ENCODE data around the gene IGFBP6.

IGFBP6 gene

GRCh38 chr12:53122961-53123468 lies 25.5 kb downstream of the IGFBP6 start:
- DNase-seq, result peak; percentile 74

DNA sequence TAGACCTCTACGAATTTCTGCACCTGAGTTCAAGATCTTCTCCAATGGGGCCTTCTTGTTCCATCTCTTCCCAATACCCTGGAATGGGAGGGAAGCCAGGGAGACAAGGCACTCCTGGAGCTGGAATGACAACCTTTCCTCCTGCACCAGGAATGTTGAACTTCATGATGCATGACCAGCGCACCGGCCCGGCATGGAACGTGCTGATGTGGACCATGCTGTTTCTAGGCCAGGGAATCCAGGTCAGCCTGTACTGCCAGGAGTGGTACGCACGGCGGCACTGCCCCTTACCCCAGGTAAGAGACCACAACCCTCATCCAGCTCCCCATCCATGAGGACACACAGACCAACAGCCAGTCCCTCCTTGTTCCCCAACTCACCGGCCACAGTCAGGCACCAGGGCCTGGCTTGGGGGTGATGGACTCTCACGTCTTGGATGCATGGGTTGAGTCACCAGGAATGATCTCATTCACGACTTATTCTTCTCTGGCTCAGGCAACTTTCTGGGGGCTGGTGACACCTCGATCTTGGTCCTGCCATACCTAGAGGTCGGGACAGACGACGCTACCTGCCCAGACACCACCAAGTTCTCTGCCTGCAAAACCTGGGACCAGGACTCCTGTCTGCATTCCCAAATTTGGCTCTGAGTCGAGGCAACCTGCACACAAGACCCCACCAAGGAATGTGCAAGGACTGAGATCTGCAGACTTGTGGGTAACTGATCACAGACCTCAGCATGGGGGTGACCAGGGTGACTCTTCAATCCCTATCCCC lies 26.3 kb downstream of the IGFBP6 start:
- DNase-seq, result peak; percentile 75

DNA sequence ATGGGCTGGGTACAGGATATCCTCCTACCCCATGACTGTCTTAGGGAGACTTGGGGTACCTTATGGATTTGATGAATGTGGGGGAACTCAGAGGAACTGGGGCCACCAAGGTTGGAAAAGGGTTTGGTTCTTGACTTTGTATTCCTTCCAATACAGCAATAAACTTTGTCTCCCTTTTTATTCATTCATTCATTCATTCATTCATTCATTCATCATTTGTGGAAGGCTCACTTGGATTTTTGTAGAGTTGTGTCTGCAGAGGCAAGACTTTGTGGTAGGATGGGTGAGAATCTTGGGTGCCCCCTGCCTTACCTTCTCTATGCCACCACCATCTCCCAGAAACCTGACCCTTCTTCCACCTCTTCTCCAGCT lies 26.9 kb downstream of the IGFBP6 start:
- DNase-seq, result no peak

GRCh38 chr12:53127169-53127568 lies 29.7 kb downstream of the IGFBP6 start:
- no peak for DNase-seq

DNA sequence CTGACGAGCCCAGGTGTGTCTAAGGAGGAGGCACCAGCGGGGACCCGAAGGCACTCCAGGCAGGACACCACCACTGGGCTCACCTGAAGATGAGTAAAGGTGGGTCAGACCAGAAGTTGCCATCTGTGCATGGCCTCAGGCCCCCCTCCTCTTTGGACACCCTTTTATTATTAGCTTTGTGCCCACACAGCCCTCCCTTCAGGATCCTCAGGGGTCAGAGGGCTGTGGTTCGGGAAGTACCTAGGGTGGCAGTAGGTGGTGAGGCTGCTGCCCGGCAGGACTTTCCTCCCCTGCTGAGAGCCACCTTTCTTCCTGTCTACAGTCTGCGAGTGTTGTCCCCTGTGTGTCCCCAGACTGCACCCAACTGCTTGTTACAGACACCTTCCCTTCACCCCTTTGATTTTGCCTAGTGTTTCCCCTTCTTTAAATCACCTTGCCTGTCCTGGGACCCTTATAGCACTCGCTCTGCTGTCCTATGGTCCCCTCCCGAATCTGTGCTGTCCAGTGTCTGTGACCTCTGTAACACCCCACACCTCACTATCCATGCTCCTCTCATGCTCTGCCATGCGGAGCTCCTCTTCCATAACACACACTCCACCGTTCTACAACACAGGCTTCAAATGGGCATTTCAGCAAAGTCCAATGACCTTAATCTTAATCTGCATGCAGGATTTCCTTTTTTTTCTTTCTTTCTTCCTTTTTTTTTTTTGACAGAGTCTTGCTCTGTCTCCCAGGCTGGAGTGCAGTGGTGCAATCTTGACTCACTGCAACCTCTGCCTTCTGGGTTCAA lies 31.5 kb downstream of the IGFBP6 start:
- no peak for DNase-seq

GRCh38 chr12:53131844-53132243 lies 34.4 kb downstream of the IGFBP6 start:
- DNase-seq, result no peak

DNA sequence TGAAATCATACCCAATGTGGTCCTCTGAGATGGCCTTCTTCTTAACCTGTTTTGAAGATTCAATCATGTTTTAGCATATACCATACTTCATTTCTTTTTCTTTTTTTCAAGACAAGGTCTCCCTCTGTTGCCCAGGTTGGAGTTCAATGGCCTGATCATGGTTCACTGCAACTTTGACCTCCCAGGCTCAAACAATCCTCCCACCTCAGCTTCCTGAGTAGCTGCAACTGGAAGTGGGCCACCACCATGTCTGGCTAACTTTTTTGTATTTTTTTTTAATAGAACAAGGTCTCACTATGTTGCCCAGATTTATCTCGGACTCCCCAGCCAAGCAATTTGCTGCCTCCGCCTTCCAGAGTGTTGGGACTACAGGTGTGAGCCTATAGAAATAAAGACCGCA lies 36.3 kb downstream of the IGFBP6 start:
- no peak for DNase-seq

DNA sequence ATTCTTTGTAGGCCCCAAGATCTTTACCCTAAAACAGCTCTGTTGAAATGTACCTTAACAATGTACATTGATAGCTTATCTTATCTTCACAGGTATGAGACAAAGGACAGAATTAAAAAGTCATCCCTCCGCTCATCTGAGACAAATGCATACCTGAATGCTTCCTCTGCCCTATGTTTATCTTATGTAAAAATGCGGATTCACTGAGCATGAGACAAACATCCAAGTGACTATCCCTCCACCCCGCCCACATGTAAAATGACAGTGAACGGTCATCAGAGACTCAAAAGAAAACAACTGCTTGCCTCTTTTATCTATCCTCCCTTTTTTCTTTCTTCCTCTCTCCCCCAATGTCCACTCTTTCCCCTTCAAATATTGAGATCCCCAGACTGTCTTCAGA lies 45.9 kb downstream of the IGFBP6 start:
- DNase-seq, result no peak

DNA sequence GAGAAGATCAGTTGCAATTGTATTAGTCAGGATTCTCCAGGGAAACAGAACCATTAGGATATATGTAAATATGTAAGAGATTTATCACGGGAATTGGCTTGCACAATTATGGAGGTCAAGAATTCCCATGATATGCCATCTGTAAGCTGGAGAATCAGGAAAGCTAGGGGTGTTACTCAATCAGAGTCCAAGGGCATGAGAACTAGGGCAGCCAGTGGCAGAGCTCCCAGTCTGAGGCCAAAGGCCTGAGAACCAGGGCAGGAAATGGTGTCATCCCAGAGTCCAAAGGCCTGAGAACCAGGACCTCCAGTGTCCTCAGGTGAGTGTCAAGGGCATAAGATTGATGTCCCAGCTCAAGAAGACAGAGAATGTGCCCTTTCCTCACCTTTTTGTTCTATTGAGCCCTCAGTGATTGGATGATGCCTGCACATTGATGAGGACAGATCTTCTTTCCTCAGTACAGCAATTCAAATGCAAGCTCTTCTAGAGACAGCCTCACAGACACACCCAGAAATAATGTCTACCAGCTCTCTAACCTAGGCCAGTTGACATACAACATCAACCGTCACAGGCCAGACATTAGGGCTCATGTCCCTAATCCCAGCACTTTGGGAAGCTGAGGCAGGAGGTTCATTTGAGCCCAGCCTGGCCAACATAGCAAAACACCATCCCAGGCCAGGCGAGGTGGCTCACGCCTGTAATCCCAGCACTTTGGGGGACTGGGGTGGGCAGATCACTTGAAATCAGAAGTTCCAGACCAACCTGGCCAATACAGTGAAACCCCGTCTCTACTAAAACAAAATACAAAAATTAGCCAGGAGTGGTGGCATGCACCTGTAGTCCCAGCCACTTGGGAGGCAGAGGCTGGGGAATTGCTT lies 48.2 kb downstream of the IGFBP6 start:
- DNase-seq, result peak; percentile 36

GRCh38 chr12:53147181-53147580 lies 49.7 kb downstream of the IGFBP6 start:
- DNase-seq, result no peak

GRCh38 chr12:53147653-53148052 lies 50.2 kb downstream of the IGFBP6 start:
- no peak for DNase-seq

- no peak for DNase-seq
Measured at GRCh38 chr12:53151039-53151438, 53.6 kb downstream of the IGFBP6 start.
